Adrenal gland (tissue), 5 donors: ENCODE measurements around the gene GPC6.

Experiments used
- CTCF ChIP-seq, 6 experiments: fragments of 450-650 bp in 4 of 6; fragments of 200-600 bp in 2 of 6; sonication (generic) in 1 of 6; IDR thresholded peaks; 1 replicate in 5 of 6; 2 replicates in 1 of 6; pipeline versions ENCODE4 v1.5.1 to v1.8.0; 2016 to 2021; ENCODE audit warnings: antibody characterized with exemption in 6 of 6, mild to moderate bottlenecking in 2 of 6, moderate library complexity in 1 of 6
- POLR2A ChIP-seq, 2 donors: fragments of 450-650 bp; IDR thresholded peaks; one replicate each; pipeline ENCODE4 v1.6.1; 2017; ENCODE audit warnings: antibody characterized with exemption in 2 of 2, mild to moderate bottlenecking in 2 of 2, moderate library complexity in 1 of 2
- donor health status: DM: no; HTN: no; CAD: no.

DNA sequence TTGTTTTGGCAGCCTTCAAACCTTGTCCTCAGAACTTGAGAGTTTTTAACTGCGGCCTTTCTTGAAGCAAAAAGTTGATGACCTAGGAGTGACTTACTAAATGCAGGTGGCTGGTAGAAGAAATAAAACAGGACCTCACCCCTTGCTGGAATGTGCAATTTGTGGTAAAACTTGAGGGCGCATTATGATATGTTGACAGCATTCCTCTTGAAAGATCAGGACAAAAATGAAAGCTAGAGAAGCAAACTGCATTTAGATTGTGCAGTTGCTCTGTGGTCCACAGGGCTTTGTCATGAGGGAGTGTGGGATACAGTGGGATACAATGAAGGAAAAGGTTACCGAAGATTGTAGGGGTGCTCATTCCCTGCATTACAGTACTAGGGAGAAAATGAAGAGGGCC lies 504.2 kb downstream of the GPC6 start:
- TF ChIP-seq POLR2A (IDR thresholded peaks at IDR 0.05) = no peak
- TF ChIP-seq CTCF (IDR thresholded peaks at IDR 0.05) = no peak
